GM19463 (cell line): Measurements from ENCODE around the gene TYRP1.
"Not testable (repeated sequence)": the region's sequence is repeated elsewhere in the genome, so short reads cannot be mapped to it uniquely, and the experiment has no call there.

Experiments
- ATAC-seq: cut with Tn5 transposase; IDR thresholded peaks from one replicate; pipeline ENCODE4 v1.9.1; 2021; ENCODE audit warnings: mild to moderate bottlenecking, moderate library complexity; ENCODE audit not compliant: unreplicated experiment

TYRP1 gene

GRCh38 chr9:12693141-12693540 is at the start of gene TYRP1:
TYRP1 (plus strand) TSS chr9:12693385; CDS start chr9:12693997, 612 bp downstream.
- no peak for ATAC-seq

- no peak for ATAC-seq
These were observed 49.5 kb upstream of the TYRP1 start for GRCh38 chr9:12643686-12644085.

GRCh38 chr9:12648925-12649324 is 44.3 kb upstream of the TYRP1 start:
- no peak for ATAC-seq

GRCh38 chr9:12651125-12651524 is 42.1 kb upstream of the TYRP1 start:
- no peak for ATAC-seq

GRCh38 chr9:12652973-12653372 is 40.2 kb upstream of the TYRP1 start:
- no peak for ATAC-seq

- ATAC-seq, result no peak
These were observed 36.4 kb upstream of the TYRP1 start for GRCh38 chr9:12656803-12657202.

GRCh38 chr9:12657233-12657632 is 36.0 kb upstream of the TYRP1 start:
- no peak for ATAC-seq

GRCh38 chr9:12657998-12658397 is 35.2 kb upstream of the TYRP1 start:
- no peak for ATAC-seq

GRCh38 chr9:12658531-12659209 is 34.5 kb upstream of the TYRP1 start:
- ATAC-seq, result no peak

GRCh38 chr9:12659220-12659619 is 34.0 kb upstream of the TYRP1 start:
- no peak for ATAC-seq

- ATAC-seq, result no peak
These were observed 26.4 kb upstream of the TYRP1 start for GRCh38 chr9:12666813-12667212.

- no peak for ATAC-seq
These were observed 25.3 kb upstream of the TYRP1 start for GRCh38 chr9:12667892-12668291.

- no peak for ATAC-seq
These were observed 23.2 kb upstream of the TYRP1 start for GRCh38 chr9:12670006-12670405.

GRCh38 chr9:12674961-12675360 is 18.2 kb upstream of the TYRP1 start:
- ATAC-seq, result no peak

- ATAC-seq, result not testable (repeated sequence)
These were observed 15.6 kb upstream of the TYRP1 start for GRCh38 chr9:12677462-12678126.

GRCh38 chr9:12680341-12680740 is 12.8 kb upstream of the TYRP1 start:
- ATAC-seq, result no peak

- ATAC-seq, result no peak
These were observed 12.4 kb upstream of the TYRP1 start for GRCh38 chr9:12680757-12681156.

GRCh38 chr9:12681620-12682019 is 11.6 kb upstream of the TYRP1 start:
- ATAC-seq, result no peak

- no peak for ATAC-seq
These were observed 8.2 kb upstream of the TYRP1 start for GRCh38 chr9:12684974-12685373.

- no peak for ATAC-seq
These were observed 4.0 kb upstream of the TYRP1 start for GRCh38 chr9:12689233-12689632.

GRCh38 chr9:12694013-12694412 is 828 bp downstream of the TYRP1 start:
- no peak for ATAC-seq

- no peak for ATAC-seq
These were observed 2.3 kb downstream of the TYRP1 start for GRCh38 chr9:12695474-12695873.
